Uterus (tissue), 4 donors: Measurements from ENCODE around the gene MSI2. TPM values are rescaled to one million over a fixed set of nuclear protein-coding genes. Genes with fewer than 3 reads are reported as not detected.

Source experiments
- DNase-seq, 2 donors: peaks; one replicate each; pipeline ENCODE4 v3.0.0-alpha.2; 2019 to 2020
- H3K27ac ChIP-seq, 2 donors: fragments of 200-600 bp; sonication (generic); 1 replicate in 1 of 2; 2 replicates in 1 of 2; pipeline ENCODE4 v1.5.1; 2016 to 2018
- H3K27me3 ChIP-seq, 2 donors: fragments of 200-600 bp; sonication (generic); one replicate each; pipeline ENCODE4 v1.5.1; 2018 to 2019; ENCODE audit warnings: control low read depth in 1 of 2
- H3K36me3 ChIP-seq, 2 donors: fragments of 200-600 bp; sonication (generic); one replicate each; pipeline ENCODE4 v1.5.1; 2019; ENCODE audit warnings: control low read depth in 1 of 2
- H3K4me1 ChIP-seq, 2 donors: fragments of 200-600 bp; sonication (generic); one replicate each; pipeline ENCODE4 v1.5.1; 2018 to 2019; ENCODE audit warnings: control low read depth in 1 of 2
- H3K4me3 ChIP-seq, 2 donors: fragments of 200-600 bp; sonication (generic); 1 replicate in 1 of 2; 2 replicates in 1 of 2; pipeline ENCODE4 v1.5.1; 2018 to 2019; ENCODE audit warnings: mild to moderate bottlenecking in 1 of 2
- H3K9me3 ChIP-seq, 2 donors: fragments of 200-600 bp; sonication (generic); one replicate each; pipeline ENCODE4 v1.5.1; 2019; ENCODE audit warnings: control low read depth in 1 of 2
- POLR2A ChIP-seq, 2 donors: fragments of 450-650 bp; IDR thresholded peaks; one replicate each; pipeline ENCODE4 v1.6.1; 2016; ENCODE audit warnings: antibody characterized with exemption in 2 of 2, mild to moderate bottlenecking in 1 of 2, moderate library complexity in 1 of 2
- intact Hi-C: fragments of 100-400 bp; cut with DNase I; formaldehyde crosslinking; loops from one replicate; pipeline ENCODE4 v1.15.1; 2023; ENCODE audit warnings: low total_unique reads
- total RNA-seq, 4 donors: library from RNA; depleted of rRNA in 3 of 4; stranded (reverse); fragments of >200 nt in 3 of 4; gene quantifications; one replicate each; pipeline versions ENCODE4 v1.1.0 to v1.2.4, GENCODE V29; 2014 to 2023
- TF ChIP-seq, protein P1 (sequence below), 4 experiments: fragments of 200-600 bp in 2 of 4; fragments of 450-650 bp in 2 of 4; sonication (generic) in 2 of 4; IDR thresholded peaks; one replicate each; pipeline ENCODE4 v1.5.1; 2016 to 2019; ENCODE audit warnings: antibody characterized with exemption in 4 of 4, mild to moderate bottlenecking in 2 of 4, moderate library complexity in 1 of 4
- donor health status: DM: yes; HTN: yes; CAD: no.

The MSI2 gene
- total RNA-seq, 4 donors from 2014 or later: 13.2 to 60.8 (median 44.5) TPM

DNA sequence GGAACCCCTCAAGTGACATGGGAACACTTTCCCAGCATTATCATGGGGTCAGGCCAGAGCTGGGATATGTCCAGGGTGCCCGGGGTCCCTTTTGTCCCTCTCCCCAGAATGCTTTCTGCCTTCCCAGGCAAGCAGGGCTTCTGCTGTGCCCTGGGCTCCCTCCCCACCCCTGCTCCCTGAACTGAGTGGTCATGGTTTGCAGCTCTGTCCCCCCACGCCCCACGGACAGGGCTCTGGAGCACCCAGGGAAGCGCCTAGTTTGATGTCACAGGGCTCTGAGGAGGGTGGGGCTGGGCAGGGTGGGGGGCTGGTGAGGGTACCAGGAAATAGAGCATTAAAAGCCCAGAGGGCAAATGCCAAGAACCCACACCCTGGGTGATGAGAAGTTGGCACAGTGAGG, 396.5 kb downstream of the MSI2 start:
- Histone ChIP-seq H3K9me3 (no peaks in the 10 kb centered on the region), H3K4me1 (no peaks in the 10 kb centered on the region), H3K27me3 (no peaks in the 10 kb centered on the region), H3K27ac (no peak overlapping the region), H3K36me3 (no peaks in the 10 kb centered on the region), H3K4me3 (no peak overlapping the region)
- DNase-seq: no peak
- intact Hi-C loops: no loop called here
- TF ChIP-seq, protein P1, sequence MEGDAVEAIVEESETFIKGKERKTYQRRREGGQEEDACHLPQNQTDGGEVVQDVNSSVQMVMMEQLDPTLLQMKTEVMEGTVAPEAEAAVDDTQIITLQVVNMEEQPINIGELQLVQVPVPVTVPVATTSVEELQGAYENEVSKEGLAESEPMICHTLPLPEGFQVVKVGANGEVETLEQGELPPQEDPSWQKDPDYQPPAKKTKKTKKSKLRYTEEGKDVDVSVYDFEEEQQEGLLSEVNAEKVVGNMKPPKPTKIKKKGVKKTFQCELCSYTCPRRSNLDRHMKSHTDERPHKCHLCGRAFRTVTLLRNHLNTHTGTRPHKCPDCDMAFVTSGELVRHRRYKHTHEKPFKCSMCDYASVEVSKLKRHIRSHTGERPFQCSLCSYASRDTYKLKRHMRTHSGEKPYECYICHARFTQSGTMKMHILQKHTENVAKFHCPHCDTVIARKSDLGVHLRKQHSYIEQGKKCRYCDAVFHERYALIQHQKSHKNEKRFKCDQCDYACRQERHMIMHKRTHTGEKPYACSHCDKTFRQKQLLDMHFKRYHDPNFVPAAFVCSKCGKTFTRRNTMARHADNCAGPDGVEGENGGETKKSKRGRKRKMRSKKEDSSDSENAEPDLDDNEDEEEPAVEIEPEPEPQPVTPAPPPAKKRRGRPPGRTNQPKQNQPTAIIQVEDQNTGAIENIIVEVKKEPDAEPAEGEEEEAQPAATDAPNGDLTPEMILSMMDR (IDR thresholded peaks at IDR 0.05): no peak
- TF ChIP-seq POLR2A (IDR thresholded peaks at IDR 0.05): no peak

DNA sequence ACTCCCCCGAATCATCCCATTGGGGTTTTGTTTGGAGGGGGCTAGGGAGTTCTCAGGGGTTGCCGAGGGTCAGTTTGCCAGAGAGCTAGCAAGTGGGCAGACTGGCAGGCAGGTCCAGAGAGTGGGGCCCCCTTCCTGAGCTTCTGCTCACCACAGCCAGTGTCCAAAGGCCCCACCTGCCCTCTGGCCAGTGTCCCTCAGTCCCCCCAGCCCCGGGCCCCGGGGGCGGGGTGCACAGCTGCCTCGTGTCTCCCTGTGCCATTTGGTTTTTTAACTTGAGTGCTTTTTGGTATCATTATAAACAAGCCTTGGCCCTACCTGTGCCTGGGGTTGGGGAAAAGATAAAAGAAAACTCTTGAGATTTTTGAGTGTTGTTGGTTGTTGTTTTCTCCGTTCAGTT, 397.0 kb downstream of the MSI2 start:
- DNase-seq: no peak
- Histone ChIP-seq H3K27ac (no peak overlapping the region), H3K4me1 (no peaks in the 10 kb centered on the region), H3K9me3 (no peaks in the 10 kb centered on the region), H3K36me3 (no peaks in the 10 kb centered on the region), H3K4me3 (no peak overlapping the region), H3K27me3 (no peaks in the 10 kb centered on the region)
- no peak for TF ChIP-seq POLR2A (IDR thresholded peaks at IDR 0.05)
- TF ChIP-seq, protein P1 (IDR thresholded peaks at IDR 0.05): no peak
- intact Hi-C loops: no loop called here

GRCh38 chr17:57654040-57654775, 397.9 kb downstream of the MSI2 start:
- Histone ChIP-seq H3K9me3 (no peaks in the 10 kb centered on the region), H3K27me3 (no peaks in the 10 kb centered on the region), H3K4me3 (no peak overlapping the region), H3K36me3 (no peaks in the 10 kb centered on the region), H3K4me1 (no peaks in the 10 kb centered on the region), H3K27ac (no peak overlapping the region)
- no peak for DNase-seq
- no peak for TF ChIP-seq POLR2A (IDR thresholded peaks at IDR 0.05)
- TF ChIP-seq, protein P1 (IDR thresholded peaks at IDR 0.05): no peak
- intact Hi-C loops: no loop called here

DNA sequence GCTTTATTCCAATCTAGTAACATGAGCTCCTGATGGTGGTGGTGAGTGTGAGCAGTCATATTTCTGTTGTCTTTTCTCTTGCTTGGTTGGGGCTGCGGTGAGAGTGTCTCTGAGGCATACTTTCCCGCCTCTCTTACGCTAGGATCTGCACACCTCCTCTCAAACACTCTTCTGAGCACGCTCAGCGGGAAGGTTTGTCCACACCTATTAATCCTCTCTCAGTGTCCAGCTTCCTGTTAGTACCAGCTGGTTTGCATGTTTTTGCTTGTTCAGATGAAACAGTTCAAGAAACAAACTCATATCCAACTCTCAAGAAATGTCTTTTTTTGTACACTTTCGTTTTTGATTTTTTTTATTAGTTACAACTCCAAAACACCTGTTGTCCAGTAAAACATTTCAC, 399.2 kb downstream of the MSI2 start:
- intact Hi-C loops: no loop called here

DNA sequence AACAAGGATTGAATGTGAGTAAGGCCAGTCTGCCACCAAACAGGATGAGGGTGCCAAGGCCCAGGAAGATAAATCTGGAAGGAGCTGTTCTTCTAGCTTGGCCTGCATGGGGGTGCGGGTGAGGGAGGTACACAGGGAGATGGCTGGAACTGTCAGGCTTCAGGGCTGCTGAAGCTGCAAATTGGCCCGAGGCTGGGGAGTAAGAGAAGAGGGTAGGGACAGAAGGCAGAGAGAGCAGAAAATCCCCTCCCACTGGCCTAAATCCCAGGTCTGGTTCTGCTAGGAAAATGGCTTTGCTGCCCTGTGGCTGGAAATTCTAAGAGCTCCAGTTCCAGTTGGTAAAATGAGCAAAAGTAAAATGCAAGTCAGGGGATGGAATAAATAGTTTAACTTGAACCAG, 400.9 kb downstream of the MSI2 start:
- DNase-seq: no peak
- H3K27ac ChIP-seq: no peak overlapping the region
- intact Hi-C loops: no loop called here
- TF ChIP-seq, protein P1 (IDR thresholded peaks at IDR 0.05): no peak
- TF ChIP-seq POLR2A (IDR thresholded peaks at IDR 0.05): no peak
- H3K4me1 ChIP-seq: no peaks in the 10 kb centered on the region
- H3K27me3 ChIP-seq: no peaks in the 10 kb centered on the region
- H3K9me3 ChIP-seq: no peaks in the 10 kb centered on the region
- no peak overlapping the region for H3K4me3 ChIP-seq
- H3K36me3 ChIP-seq: no peaks in the 10 kb centered on the region

More for the DNA sequence above, 399.2 kb downstream of the MSI2 start:
- Histone ChIP-seq H3K4me3 (no peak overlapping the region), H3K27me3 (no peaks in the 10 kb centered on the region), H3K4me1 (no peaks in the 10 kb centered on the region), H3K9me3 (no peaks in the 10 kb centered on the region), H3K27ac (no peak overlapping the region), H3K36me3 (no peaks in the 10 kb centered on the region)
- no peak for TF ChIP-seq POLR2A (IDR thresholded peaks at IDR 0.05)
- TF ChIP-seq, protein P1 (IDR thresholded peaks at IDR 0.05): no peak
- DNase-seq: no peak
